Measurements from ENCODE around the gene KMT2A. TPM values are rescaled to one million over a fixed set of nuclear protein-coding genes. Genes with fewer than 3 reads are reported as not detected.

KMT2A gene
- total RNA-seq, 1 donor from 2014 or later: 56.8 TPM

GRCh38 chr11:118503216-118503615 lies 66.9 kb downstream of the KMT2A start:
- no peak for DNase-seq (ENCODE audit: extremely low spot score, unreplicated experiment)
- H3K9me3 Mint-ChIP-seq (ENCODE audit: unreplicated experiment): no peaks in the 10 kb centered on the region
- TF ChIP-seq, protein P1, sequence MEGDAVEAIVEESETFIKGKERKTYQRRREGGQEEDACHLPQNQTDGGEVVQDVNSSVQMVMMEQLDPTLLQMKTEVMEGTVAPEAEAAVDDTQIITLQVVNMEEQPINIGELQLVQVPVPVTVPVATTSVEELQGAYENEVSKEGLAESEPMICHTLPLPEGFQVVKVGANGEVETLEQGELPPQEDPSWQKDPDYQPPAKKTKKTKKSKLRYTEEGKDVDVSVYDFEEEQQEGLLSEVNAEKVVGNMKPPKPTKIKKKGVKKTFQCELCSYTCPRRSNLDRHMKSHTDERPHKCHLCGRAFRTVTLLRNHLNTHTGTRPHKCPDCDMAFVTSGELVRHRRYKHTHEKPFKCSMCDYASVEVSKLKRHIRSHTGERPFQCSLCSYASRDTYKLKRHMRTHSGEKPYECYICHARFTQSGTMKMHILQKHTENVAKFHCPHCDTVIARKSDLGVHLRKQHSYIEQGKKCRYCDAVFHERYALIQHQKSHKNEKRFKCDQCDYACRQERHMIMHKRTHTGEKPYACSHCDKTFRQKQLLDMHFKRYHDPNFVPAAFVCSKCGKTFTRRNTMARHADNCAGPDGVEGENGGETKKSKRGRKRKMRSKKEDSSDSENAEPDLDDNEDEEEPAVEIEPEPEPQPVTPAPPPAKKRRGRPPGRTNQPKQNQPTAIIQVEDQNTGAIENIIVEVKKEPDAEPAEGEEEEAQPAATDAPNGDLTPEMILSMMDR (IDR thresholded peaks at IDR 0.05): no peak
- no peaks in the 10 kb centered on the region for H3K4me1 Mint-ChIP-seq (ENCODE audit: unreplicated experiment)
- no peak overlapping the region for H3K27ac Mint-ChIP-seq (ENCODE audit: unreplicated experiment)
- H3K36me3 Mint-ChIP-seq (ENCODE audit: unreplicated experiment): peaks cover 75% of the 10 kb centered on the region
- H3K4me3 Mint-ChIP-seq (ENCODE audit: unreplicated experiment): no peak overlapping the region
- no peaks in the 10 kb centered on the region for H3K27me3 Mint-ChIP-seq (ENCODE audit: unreplicated experiment)

DNA sequence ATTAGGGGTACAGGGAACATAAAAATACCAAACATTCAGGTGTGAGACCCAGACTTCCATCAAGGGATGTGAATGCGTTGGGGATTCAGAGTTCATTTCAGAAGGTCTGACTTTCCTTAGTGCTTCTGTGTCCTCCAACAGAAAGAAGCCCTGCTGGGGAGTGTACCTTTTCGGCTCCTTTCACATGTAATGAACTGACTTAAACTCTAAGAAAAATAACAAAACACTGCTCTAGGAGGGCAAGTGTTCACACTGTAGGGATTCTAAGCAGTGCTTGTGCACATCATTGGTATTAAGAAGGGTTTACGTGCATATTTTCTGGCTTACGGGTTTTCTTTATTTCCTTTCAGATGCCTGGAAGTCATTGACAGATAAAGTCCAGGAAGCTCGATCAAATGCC lies 75.3 kb downstream of the KMT2A start:
- Mint-ChIP-seq H3K36me3 (ENCODE audit: unreplicated experiment) (peaks cover 50% of the 10 kb centered on the region), H3K27me3 (ENCODE audit: unreplicated experiment) (no peaks in the 10 kb centered on the region), H3K9me3 (ENCODE audit: unreplicated experiment) (no peaks in the 10 kb centered on the region), H3K4me3 (ENCODE audit: unreplicated experiment) (no peak overlapping the region), H3K27ac (ENCODE audit: unreplicated experiment) (no peak overlapping the region), H3K4me1 (ENCODE audit: unreplicated experiment) (no peaks in the 10 kb centered on the region)
- TF ChIP-seq, protein P1 (IDR thresholded peaks at IDR 0.05): no peak
- no peak for DNase-seq (ENCODE audit: extremely low spot score, unreplicated experiment)

DNA sequence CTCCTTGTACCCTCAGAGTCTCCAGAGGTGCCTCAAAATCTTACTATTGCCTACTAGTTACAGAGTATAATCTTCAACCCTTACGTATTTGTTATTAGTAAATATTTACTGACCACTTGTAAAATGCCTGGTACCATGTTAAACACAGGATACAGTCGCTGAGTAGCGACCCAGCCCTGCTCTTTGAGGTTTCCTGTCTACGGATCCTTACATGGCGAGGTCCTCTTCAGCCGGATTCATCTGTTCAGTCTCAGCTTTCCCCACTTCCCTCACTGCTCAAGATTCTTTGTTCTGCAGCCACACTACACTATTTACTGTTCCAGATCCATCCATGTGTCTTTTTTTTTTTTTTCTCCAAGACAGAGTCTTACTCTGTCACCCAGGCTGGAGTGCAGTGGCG lies 77.8 kb downstream of the KMT2A start:
- TF ChIP-seq, protein P1 (IDR thresholded peaks at IDR 0.05): no peak
- H3K36me3 Mint-ChIP-seq (ENCODE audit: unreplicated experiment): peaks cover 40% of the 10 kb centered on the region
- H3K4me3 Mint-ChIP-seq (ENCODE audit: unreplicated experiment): no peak overlapping the region
- H3K27me3 Mint-ChIP-seq (ENCODE audit: unreplicated experiment): no peaks in the 10 kb centered on the region
- DNase-seq (ENCODE audit: extremely low spot score, unreplicated experiment): no peak
- H3K9me3 Mint-ChIP-seq (ENCODE audit: unreplicated experiment): no peaks in the 10 kb centered on the region
- H3K27ac Mint-ChIP-seq (ENCODE audit: unreplicated experiment): no peak overlapping the region
- no peaks in the 10 kb centered on the region for H3K4me1 Mint-ChIP-seq (ENCODE audit: unreplicated experiment)

DNA sequence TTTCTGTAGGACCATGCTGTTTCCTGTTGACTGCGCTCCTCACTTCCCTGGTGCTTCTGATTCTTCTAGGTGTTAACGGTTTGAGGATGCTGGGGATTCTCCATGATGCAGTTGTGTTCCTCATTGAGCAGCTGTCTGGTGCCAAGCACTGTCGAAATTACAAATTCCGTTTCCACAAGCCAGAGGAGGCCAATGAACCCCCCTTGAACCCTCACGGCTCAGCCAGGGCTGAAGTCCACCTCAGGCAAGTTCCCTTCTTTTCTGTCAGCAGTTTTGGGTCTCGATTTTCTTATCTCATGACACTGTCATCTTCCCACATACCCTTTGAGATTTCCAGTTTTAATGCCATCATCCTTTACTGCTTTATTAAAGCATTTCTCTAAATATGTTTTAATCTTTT lies 83.3 kb downstream of the KMT2A start:
- H3K4me1 Mint-ChIP-seq (ENCODE audit: unreplicated experiment): no peaks in the 10 kb centered on the region
- DNase-seq (ENCODE audit: extremely low spot score, unreplicated experiment): no peak
- H3K27ac Mint-ChIP-seq (ENCODE audit: unreplicated experiment): no peak overlapping the region
- no peaks in the 10 kb centered on the region for H3K27me3 Mint-ChIP-seq (ENCODE audit: unreplicated experiment)
- TF ChIP-seq, protein P1 (IDR thresholded peaks at IDR 0.05): no peak
- H3K36me3 Mint-ChIP-seq (ENCODE audit: unreplicated experiment): peaks cover 43% of the 10 kb centered on the region
- no peak overlapping the region for H3K4me3 Mint-ChIP-seq (ENCODE audit: unreplicated experiment)
- H3K9me3 Mint-ChIP-seq (ENCODE audit: unreplicated experiment): no peaks in the 10 kb centered on the region

DNA sequence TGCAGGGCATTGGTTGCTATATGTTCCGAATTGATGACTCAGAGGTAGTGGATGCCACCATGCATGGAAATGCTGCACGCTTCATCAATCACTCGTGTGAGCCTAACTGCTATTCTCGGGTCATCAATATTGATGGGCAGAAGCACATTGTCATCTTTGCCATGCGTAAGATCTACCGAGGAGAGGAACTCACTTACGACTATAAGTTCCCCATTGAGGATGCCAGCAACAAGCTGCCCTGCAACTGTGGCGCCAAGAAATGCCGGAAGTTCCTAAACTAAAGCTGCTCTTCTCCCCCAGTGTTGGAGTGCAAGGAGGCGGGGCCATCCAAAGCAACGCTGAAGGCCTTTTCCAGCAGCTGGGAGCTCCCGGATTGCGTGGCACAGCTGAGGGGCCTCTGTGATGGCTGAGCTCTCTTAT lies 85.6 kb downstream of the KMT2A start:
- H3K4me3 Mint-ChIP-seq (ENCODE audit: unreplicated experiment): no peak overlapping the region
- H3K27me3 Mint-ChIP-seq (ENCODE audit: unreplicated experiment): no peaks in the 10 kb centered on the region
- no peaks in the 10 kb centered on the region for H3K9me3 Mint-ChIP-seq (ENCODE audit: unreplicated experiment)
- no peak for DNase-seq (ENCODE audit: extremely low spot score, unreplicated experiment)
- no peaks in the 10 kb centered on the region for H3K4me1 Mint-ChIP-seq (ENCODE audit: unreplicated experiment)
- TF ChIP-seq, protein P1 (IDR thresholded peaks at IDR 0.05): no peak
- H3K36me3 Mint-ChIP-seq (ENCODE audit: unreplicated experiment): peaks cover 37% of the 10 kb centered on the region
- no peak overlapping the region for H3K27ac Mint-ChIP-seq (ENCODE audit: unreplicated experiment)

Measured in osteocyte (in vitro differentiated cells).